Astrocyte (in vitro differentiated cells and primary cell): ENCODE results near the gene TICAM2. TPM values are rescaled to one million over a fixed set of nuclear protein-coding genes. Genes with fewer than 3 reads are reported as not detected.

ENCODE experiments used
- DNase-seq: peaks from one replicate; pipeline ENCODE4 v3.0.0-alpha.2; 2010; ENCODE audit warnings: low read depth
- FAIRE-seq: peaks from 2 replicates; lab custom pipeline; 2011; peaks lifted over from hg19 to GRCh38; lab: Jason Lieb, UNC
- H2AFZ ChIP-seq: 2 replicates; pipeline ENCODE4 v1.6.0; 2012; ENCODE audit warnings: low read depth, low read length, inconsistent platforms
- H3K27ac ChIP-seq: 2 replicates; pipeline ENCODE4 v1.5.1; 2011; ENCODE audit warnings: low read depth, low read length, inconsistent platforms
- H3K27me3 ChIP-seq: 2 replicates; pipeline ENCODE4 v1.6.0; 2011; ENCODE audit warnings: low read length, inconsistent platforms; ENCODE audit not compliant: insufficient read depth
- H3K36me3 ChIP-seq: 2 replicates; pipeline ENCODE4 v1.5.1; 2011; ENCODE audit warnings: low read length, inconsistent platforms; ENCODE audit not compliant: insufficient read depth
- H3K4me1 ChIP-seq: 2 replicates; pipeline ENCODE4 v1.5.1; 2011; ENCODE audit warnings: low read length, inconsistent platforms; ENCODE audit not compliant: insufficient read depth
- H3K4me2 ChIP-seq: 2 replicates; pipeline ENCODE4 v1.6.0; 2012; ENCODE audit warnings: low read length, inconsistent platforms
- H3K4me3 ChIP-seq: 2 replicates; pipeline ENCODE4 v1.5.1; 2011; ENCODE audit warnings: low read depth, mild to moderate bottlenecking, low read length, inconsistent platforms; ENCODE audit not compliant: insufficient read depth
- H3K79me2 ChIP-seq: 2 replicates; pipeline ENCODE4 v1.6.0; 2012; ENCODE audit warnings: mild to moderate bottlenecking, low read length, inconsistent platforms; ENCODE audit not compliant: insufficient read depth
- H3K9ac ChIP-seq: 2 replicates; pipeline ENCODE4 v1.6.0; 2012; ENCODE audit warnings: mild to moderate bottlenecking, low read length, inconsistent platforms
- H3K9me3 ChIP-seq: 2 replicates; pipeline ENCODE4 v1.5.1; 2012; ENCODE audit warnings: low read depth, mild to moderate bottlenecking, low read length, inconsistent platforms; ENCODE audit not compliant: insufficient read depth
- H4K20me1 ChIP-seq: 2 replicates; pipeline ENCODE4 v1.6.0; 2012; ENCODE audit warnings: low read length, inconsistent platforms; ENCODE audit not compliant: insufficient read depth
- H3K27ac Mint-ChIP-seq: one replicate; pipeline ENCODE4 v1.8.0; 2021; ENCODE audit warnings: mild to moderate bottlenecking, mixed read lengths; ENCODE audit not compliant: unreplicated experiment
- H3K27me3 Mint-ChIP-seq: one replicate; pipeline ENCODE4 v1.8.0; 2021; ENCODE audit warnings: low read depth, mixed read lengths; ENCODE audit not compliant: unreplicated experiment
- H3K36me3 Mint-ChIP-seq: one replicate; pipeline ENCODE4 v1.8.0; 2021; ENCODE audit warnings: low read depth, mixed read lengths; ENCODE audit not compliant: unreplicated experiment
- H3K4me1 Mint-ChIP-seq: one replicate; pipeline ENCODE4 v1.8.0; 2021; ENCODE audit warnings: low read depth, mixed read lengths; ENCODE audit not compliant: unreplicated experiment
- H3K4me3 Mint-ChIP-seq: one replicate; pipeline ENCODE4 v1.8.0; 2021; ENCODE audit warnings: mild to moderate bottlenecking, moderate library complexity, mixed read lengths; ENCODE audit not compliant: unreplicated experiment
- H3K9me3 Mint-ChIP-seq: one replicate; pipeline ENCODE4 v1.8.0; 2021; ENCODE audit warnings: mild to moderate bottlenecking, mixed read lengths; ENCODE audit not compliant: unreplicated experiment
- CTCF ChIP-seq: IDR thresholded peaks from 2 replicates; pipeline ENCODE4 v1.5.1; 2011; ENCODE audit warnings: low read depth, mild to moderate bottlenecking, inconsistent platforms, low read length, moderate library complexity; ENCODE audit not compliant: insufficient read depth
- EZH2 ChIP-seq: IDR thresholded peaks from 2 replicates; pipeline ENCODE4 v1.6.1; 2012; ENCODE audit warnings: mild to moderate bottlenecking, low read length, inconsistent platforms; ENCODE audit not compliant: insufficient read depth
- total RNA-seq: library from RNA; stranded (reverse); gene quantifications from 2 replicates; pipeline ENCODE4 v1.2.1, GENCODE V29; 2021

Gene TICAM2
- total RNA-seq, 1 donor from 2014 or later, result 6.8 TPM

- Histone ChIP-seq H2AFZ (no peak overlapping the region), H3K9ac (peak overlapping the region; percentile 99), H4K20me1 (peaks cover 54% of the 10 kb centered on the region)
Measured at GRCh38 chr5:115623658-115624057, 21.4 kb upstream of the TICAM2 start.

GRCh38 chr5:115621365-115621900 lies 19.2 kb upstream of the TICAM2 start:
- H3K4me2 ChIP-seq, result peak overlapping the region; percentile 33
- no peaks in the 10 kb centered on the region for H3K9me3 Mint-ChIP-seq
- peak overlapping the region; percentile 29 for H3K4me3 Mint-ChIP-seq

More at GRCh38 chr5:115623658-115624057, 21.4 kb upstream of the TICAM2 start:
- no peak overlapping the region for H3K27ac ChIP-seq
- peaks cover 76% of the 10 kb centered on the region for H3K79me2 ChIP-seq
- no peaks in the 10 kb centered on the region for H3K9me3 Mint-ChIP-seq
- no peak overlapping the region for H3K4me3 Mint-ChIP-seq
- H3K36me3 Mint-ChIP-seq, result peaks cover 3% of the 10 kb centered on the region
- H3K4me3 ChIP-seq, result peak overlapping the region; percentile 96
- no peak for TF ChIP-seq CTCF
- TF ChIP-seq EZH2, result no peak
- H3K9me3 ChIP-seq, result no peaks in the 10 kb centered on the region
- no peak for DNase-seq
- H3K27me3 Mint-ChIP-seq, result no peaks in the 10 kb centered on the region
- H3K4me1 Mint-ChIP-seq, result peaks cover 15% of the 10 kb centered on the region
- peaks cover 11% of the 10 kb centered on the region for H3K4me1 ChIP-seq
- peaks cover 15% of the 10 kb centered on the region for H3K36me3 ChIP-seq
- no peak overlapping the region for H3K27ac Mint-ChIP-seq
- H3K4me2 ChIP-seq, result peak overlapping the region; percentile 98
- FAIRE-seq, result no peak
- no peaks in the 10 kb centered on the region for H3K27me3 ChIP-seq

More at GRCh38 chr5:115621365-115621900, 19.2 kb upstream of the TICAM2 start:
- no peak for DNase-seq
- Histone ChIP-seq H3K4me1 (peaks cover 11% of the 10 kb centered on the region), H2AFZ (no peak overlapping the region), H3K9me3 (no peaks in the 10 kb centered on the region), H3K9ac (no peak overlapping the region), H3K27me3 (no peaks in the 10 kb centered on the region), H3K79me2 (peaks cover 91% of the 10 kb centered on the region), H4K20me1 (peaks cover 64% of the 10 kb centered on the region), H3K36me3 (peaks cover 29% of the 10 kb centered on the region), H3K4me3 (no peak overlapping the region), H3K27ac (no peak overlapping the region)
- no peaks in the 10 kb centered on the region for H3K27me3 Mint-ChIP-seq
- TF ChIP-seq CTCF, result no peak
- TF ChIP-seq EZH2, result no peak
- H3K4me1 Mint-ChIP-seq, result peaks cover 15% of the 10 kb centered on the region
- H3K27ac Mint-ChIP-seq, result no peak overlapping the region
- peaks cover 9% of the 10 kb centered on the region for H3K36me3 Mint-ChIP-seq
- no peak for FAIRE-seq
